ENCODE results near the gene FRS2.

Gene FRS2

GRCh38 chr12:69467366-69467765, 2.8 kb upstream of the FRS2 start:
- no peak for DNase-seq

GRCh38 chr12:69468237-69469026, 1.8 kb upstream of the FRS2 start:
- DNase-seq, result no peak

GRCh38 chr12:69469854-69470188, 367 bp upstream of the FRS2 start:
- no peak for DNase-seq

- no peak for DNase-seq
Measured at GRCh38 chr12:69471076-69471430, 865 bp downstream of the FRS2 start.

- DNase-seq, result no peak
Measured at GRCh38 chr12:69471667-69472385, 1.6 kb downstream of the FRS2 start.

GRCh38 chr12:69473262-69473661, 3.1 kb downstream of the FRS2 start:
- no peak for DNase-seq

GRCh38 chr12:69474456-69474855, 4.3 kb downstream of the FRS2 start:
- no peak for DNase-seq

GRCh38 chr12:69475237-69475975, 5.2 kb downstream of the FRS2 start:
- DNase-seq, result no peak

GRCh38 chr12:69476276-69477017, 6.3 kb downstream of the FRS2 start:
- DNase-seq, result no peak

GRCh38 chr12:69479675-69480074, 9.5 kb downstream of the FRS2 start:
- no peak for DNase-seq

- DNase-seq, result no peak
Measured at GRCh38 chr12:69480698-69481097, 10.5 kb downstream of the FRS2 start.

GRCh38 chr12:69481133-69481532, 10.9 kb downstream of the FRS2 start:
- DNase-seq, result no peak

GRCh38 chr12:69483700-69484099, 13.5 kb downstream of the FRS2 start:
- DNase-seq, result no peak

GRCh38 chr12:69484428-69484827, 14.2 kb downstream of the FRS2 start:
- DNase-seq, result no peak

- DNase-seq, result no peak
Measured at GRCh38 chr12:69490920-69491643, 20.9 kb downstream of the FRS2 start.

GRCh38 chr12:69492739-69493138, 22.6 kb downstream of the FRS2 start:
- DNase-seq, result no peak

- no peak for DNase-seq
Measured at GRCh38 chr12:69495071-69495470, 24.9 kb downstream of the FRS2 start.

GRCh38 chr12:69497308-69498026, 27.3 kb downstream of the FRS2 start:
- no peak for DNase-seq

GRCh38 chr12:69500631-69501030, 30.4 kb downstream of the FRS2 start:
- DNase-seq, result no peak

- no peak for DNase-seq
Measured at GRCh38 chr12:69501154-69501895, 31.1 kb downstream of the FRS2 start.

All from effector CD4-positive, alpha-beta T cell (primary cell).